ENCODE measurements around the gene PHF21B.

The PHF21B gene

DNA sequence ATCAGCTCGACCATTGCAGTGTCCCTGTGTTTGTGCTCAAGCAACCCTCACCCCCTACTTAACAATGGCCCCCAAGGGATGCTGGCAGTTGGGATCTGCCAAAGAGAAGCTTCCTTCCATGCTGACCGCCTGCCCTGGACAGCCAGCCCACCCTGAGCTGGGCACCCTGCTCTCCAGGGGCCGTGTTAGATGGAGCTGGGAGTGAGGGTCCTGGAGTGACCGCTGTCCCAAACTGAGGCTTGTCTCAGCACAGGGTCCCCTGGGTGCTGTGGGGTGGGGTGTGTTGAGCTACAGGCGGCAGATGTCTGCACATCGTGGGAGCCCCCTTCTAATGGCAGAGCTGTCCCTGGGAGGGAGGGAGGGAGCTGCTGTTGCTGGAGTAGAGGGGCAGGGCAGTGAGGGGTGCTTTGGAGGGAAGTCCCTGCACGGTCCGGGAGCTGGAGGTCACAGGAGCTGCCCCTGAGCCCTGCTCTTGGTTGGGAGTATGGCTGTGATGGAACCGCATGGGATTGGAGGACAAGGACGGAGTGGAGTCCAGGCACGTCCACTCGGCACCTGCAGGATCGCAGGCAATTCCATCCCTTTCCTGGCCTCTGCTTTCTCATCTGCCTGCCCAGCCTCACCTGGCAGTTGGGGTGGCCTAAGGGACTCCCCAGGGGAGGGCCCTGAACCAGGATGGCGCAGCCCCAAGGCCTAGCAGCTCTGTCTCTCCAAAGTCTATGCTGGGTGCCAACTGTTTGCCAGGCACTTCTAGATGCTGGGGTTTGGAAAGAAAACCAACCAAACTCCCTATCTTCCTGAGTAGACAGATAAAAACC is 131.1 kb downstream of the PHF21B start:
- ATAC-seq (ENCODE audit: low read depth) = no peak
- Histone ChIP-seq H3K4me1 (ENCODE audit: insufficient read depth, poor library complexity, severe bottlenecking) (no peaks in the 10 kb centered on the region), H3K27me3 (ENCODE audit: insufficient read depth, poor library complexity, severe bottlenecking) (no peaks in the 10 kb centered on the region), H3K27ac (ENCODE audit: poor library complexity, severe bottlenecking) (no peak overlapping the region), H3K4me3 (ENCODE audit: severe bottlenecking) (no peak overlapping the region), H3K9me3 (ENCODE audit: severe bottlenecking) (no peaks in the 10 kb centered on the region), H3K36me3 (ENCODE audit: low read depth) (no peaks in the 10 kb centered on the region)
- no peak for DNase-seq (ENCODE audit: low spot score)
- TF ChIP-seq, protein P1, sequence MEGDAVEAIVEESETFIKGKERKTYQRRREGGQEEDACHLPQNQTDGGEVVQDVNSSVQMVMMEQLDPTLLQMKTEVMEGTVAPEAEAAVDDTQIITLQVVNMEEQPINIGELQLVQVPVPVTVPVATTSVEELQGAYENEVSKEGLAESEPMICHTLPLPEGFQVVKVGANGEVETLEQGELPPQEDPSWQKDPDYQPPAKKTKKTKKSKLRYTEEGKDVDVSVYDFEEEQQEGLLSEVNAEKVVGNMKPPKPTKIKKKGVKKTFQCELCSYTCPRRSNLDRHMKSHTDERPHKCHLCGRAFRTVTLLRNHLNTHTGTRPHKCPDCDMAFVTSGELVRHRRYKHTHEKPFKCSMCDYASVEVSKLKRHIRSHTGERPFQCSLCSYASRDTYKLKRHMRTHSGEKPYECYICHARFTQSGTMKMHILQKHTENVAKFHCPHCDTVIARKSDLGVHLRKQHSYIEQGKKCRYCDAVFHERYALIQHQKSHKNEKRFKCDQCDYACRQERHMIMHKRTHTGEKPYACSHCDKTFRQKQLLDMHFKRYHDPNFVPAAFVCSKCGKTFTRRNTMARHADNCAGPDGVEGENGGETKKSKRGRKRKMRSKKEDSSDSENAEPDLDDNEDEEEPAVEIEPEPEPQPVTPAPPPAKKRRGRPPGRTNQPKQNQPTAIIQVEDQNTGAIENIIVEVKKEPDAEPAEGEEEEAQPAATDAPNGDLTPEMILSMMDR (IDR thresholded peaks at IDR 0.05; ENCODE audit: poor library complexity, severe bottlenecking) = no peak

DNA sequence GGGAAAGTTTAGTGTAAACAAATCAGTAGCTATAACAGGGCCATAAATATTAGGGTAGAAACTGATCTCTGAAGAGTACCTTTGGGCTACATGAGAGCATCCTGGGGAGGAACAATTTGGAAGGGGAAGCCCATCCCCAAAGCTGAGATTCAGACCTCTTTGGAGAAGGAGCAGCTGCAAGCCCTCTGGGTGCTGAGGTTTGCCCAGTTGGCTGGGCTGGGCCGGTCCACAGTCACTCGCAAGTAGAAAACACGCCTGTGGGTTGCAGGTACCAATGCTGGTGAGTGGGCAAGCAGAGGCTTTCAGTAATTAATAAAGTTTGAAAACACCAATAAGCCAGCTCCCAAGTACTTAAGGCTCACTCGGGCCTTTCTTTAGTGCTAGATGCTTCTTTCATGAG is 132.9 kb downstream of the PHF21B start:
- no peak overlapping the region for H3K27ac ChIP-seq (ENCODE audit: poor library complexity, severe bottlenecking)
- no peak overlapping the region for H3K4me3 ChIP-seq (ENCODE audit: severe bottlenecking)
- H3K27me3 ChIP-seq (ENCODE audit: insufficient read depth, poor library complexity, severe bottlenecking) = no peaks in the 10 kb centered on the region
- ATAC-seq (ENCODE audit: low read depth) = no peak
- TF ChIP-seq, protein P1 (IDR thresholded peaks at IDR 0.05; ENCODE audit: poor library complexity, severe bottlenecking) = no peak
- no peaks in the 10 kb centered on the region for H3K36me3 ChIP-seq (ENCODE audit: low read depth)
- DNase-seq (ENCODE audit: low spot score) = no peak
- H3K4me1 ChIP-seq (ENCODE audit: insufficient read depth, poor library complexity, severe bottlenecking) = no peaks in the 10 kb centered on the region
- H3K9me3 ChIP-seq (ENCODE audit: severe bottlenecking) = no peaks in the 10 kb centered on the region

DNA sequence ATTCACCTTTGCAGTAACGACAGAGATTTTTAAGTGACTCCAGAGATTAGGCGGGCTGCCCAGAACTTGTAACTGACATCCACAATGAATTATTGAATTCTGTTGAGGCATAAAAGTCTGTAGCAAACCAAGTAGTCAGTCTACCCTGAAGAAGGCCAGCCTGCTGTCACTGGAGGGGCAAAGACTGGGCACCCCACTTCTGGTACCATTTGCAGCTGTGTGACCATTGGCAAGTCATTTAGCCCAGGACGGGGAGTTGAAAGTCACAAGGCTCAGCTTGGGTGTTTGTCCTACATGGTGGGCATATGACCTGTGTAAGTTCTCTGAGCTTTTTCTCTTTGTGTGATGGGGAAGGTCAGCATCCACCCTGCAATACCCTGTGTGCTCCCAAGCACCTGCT is 138.0 kb downstream of the PHF21B start:
- DNase-seq (ENCODE audit: low spot score) (no peak), ATAC-seq (ENCODE audit: low read depth) (no peak)
- TF ChIP-seq, protein P1 (IDR thresholded peaks at IDR 0.05; ENCODE audit: poor library complexity, severe bottlenecking) = no peak
- Histone ChIP-seq H3K27me3 (ENCODE audit: insufficient read depth, poor library complexity, severe bottlenecking) (no peaks in the 10 kb centered on the region), H3K9me3 (ENCODE audit: severe bottlenecking) (no peaks in the 10 kb centered on the region), H3K27ac (ENCODE audit: poor library complexity, severe bottlenecking) (no peak overlapping the region), H3K4me3 (ENCODE audit: severe bottlenecking) (no peak overlapping the region), H3K4me1 (ENCODE audit: insufficient read depth, poor library complexity, severe bottlenecking) (no peaks in the 10 kb centered on the region), H3K36me3 (ENCODE audit: low read depth) (no peaks in the 10 kb centered on the region)

DNA sequence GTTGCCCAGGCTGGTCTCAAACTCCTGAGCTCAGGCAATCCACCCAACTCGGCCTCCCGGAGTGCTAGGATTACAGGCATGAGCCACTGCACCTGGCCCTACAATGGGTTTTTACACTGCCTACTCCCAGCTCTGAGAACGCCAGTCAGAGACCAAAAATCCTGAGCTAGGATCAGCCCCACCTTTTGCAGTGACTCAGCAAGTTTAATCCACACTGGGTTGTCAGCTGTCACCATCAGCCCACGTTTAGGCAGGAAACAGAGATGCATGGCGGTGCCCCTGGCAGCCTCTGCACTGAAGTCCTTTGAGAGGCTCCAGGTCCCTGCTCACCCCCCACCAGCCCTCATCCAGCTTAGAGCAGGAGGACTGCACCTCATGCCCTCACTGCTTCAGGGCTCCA is 139.8 kb downstream of the PHF21B start:
- TF ChIP-seq, protein P1 (IDR thresholded peaks at IDR 0.05; ENCODE audit: poor library complexity, severe bottlenecking) = no peak
- no peaks in the 10 kb centered on the region for H3K27me3 ChIP-seq (ENCODE audit: insufficient read depth, poor library complexity, severe bottlenecking)
- no peaks in the 10 kb centered on the region for H3K9me3 ChIP-seq (ENCODE audit: severe bottlenecking)
- ATAC-seq (ENCODE audit: low read depth) (peak; percentile 88), DNase-seq (ENCODE audit: low spot score) (no peak)
- H3K4me1 ChIP-seq (ENCODE audit: insufficient read depth, poor library complexity, severe bottlenecking) = no peaks in the 10 kb centered on the region
- peak overlapping the region; percentile 21 for H3K27ac ChIP-seq (ENCODE audit: poor library complexity, severe bottlenecking)
- no peaks in the 10 kb centered on the region for H3K36me3 ChIP-seq (ENCODE audit: low read depth)
- H3K4me3 ChIP-seq (ENCODE audit: severe bottlenecking) = no peak overlapping the region

DNA sequence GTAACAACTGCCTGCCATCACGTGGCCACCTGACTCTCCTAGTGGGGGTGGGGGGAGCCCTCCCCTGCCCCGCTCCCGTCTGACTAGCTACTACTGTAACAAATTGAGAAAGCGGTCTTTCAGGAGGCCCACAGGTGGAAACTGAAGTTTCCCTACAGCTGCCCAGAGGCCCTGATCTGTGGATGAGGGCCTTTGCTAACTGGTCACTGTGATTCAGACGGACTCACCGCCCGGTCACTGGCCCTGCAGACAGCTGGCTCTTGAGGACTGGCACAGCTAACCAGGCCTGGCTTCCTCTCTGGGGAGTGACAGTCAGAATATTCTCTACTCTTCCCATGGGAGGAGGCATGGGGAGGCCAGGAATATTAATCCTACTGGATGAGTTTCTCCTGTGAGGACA is 140.6 kb downstream of the PHF21B start:
- DNase-seq (ENCODE audit: low spot score) (no peak), ATAC-seq (ENCODE audit: low read depth) (no peak)
- Histone ChIP-seq H3K4me1 (ENCODE audit: insufficient read depth, poor library complexity, severe bottlenecking) (peaks cover 2% of the 10 kb centered on the region), H3K36me3 (ENCODE audit: low read depth) (no peaks in the 10 kb centered on the region), H3K27ac (ENCODE audit: poor library complexity, severe bottlenecking) (peak overlapping the region; percentile 21), H3K4me3 (ENCODE audit: severe bottlenecking) (no peak overlapping the region), H3K9me3 (ENCODE audit: severe bottlenecking) (no peaks in the 10 kb centered on the region), H3K27me3 (ENCODE audit: insufficient read depth, poor library complexity, severe bottlenecking) (no peaks in the 10 kb centered on the region)
- TF ChIP-seq, protein P1 (IDR thresholded peaks at IDR 0.05; ENCODE audit: poor library complexity, severe bottlenecking) = no peak
